ENCODE measurements around the gene IL15RA.

GRCh38 chr10:6009150-6009549 is 31.8 kb upstream of the IL15RA start:
- TF ChIP-seq, protein P1, sequence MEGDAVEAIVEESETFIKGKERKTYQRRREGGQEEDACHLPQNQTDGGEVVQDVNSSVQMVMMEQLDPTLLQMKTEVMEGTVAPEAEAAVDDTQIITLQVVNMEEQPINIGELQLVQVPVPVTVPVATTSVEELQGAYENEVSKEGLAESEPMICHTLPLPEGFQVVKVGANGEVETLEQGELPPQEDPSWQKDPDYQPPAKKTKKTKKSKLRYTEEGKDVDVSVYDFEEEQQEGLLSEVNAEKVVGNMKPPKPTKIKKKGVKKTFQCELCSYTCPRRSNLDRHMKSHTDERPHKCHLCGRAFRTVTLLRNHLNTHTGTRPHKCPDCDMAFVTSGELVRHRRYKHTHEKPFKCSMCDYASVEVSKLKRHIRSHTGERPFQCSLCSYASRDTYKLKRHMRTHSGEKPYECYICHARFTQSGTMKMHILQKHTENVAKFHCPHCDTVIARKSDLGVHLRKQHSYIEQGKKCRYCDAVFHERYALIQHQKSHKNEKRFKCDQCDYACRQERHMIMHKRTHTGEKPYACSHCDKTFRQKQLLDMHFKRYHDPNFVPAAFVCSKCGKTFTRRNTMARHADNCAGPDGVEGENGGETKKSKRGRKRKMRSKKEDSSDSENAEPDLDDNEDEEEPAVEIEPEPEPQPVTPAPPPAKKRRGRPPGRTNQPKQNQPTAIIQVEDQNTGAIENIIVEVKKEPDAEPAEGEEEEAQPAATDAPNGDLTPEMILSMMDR (conservative IDR thresholded peaks at IDR 0.05), result no peak
- TF ChIP-seq ZFX (IDR thresholded peaks at IDR 0.05), result no peak
